PFSK-1 (cell line): ENCODE results near the gene ABCG1.

Experiments
- POLR2AphosphoS5 ChIP-seq: IDR thresholded peaks from 2 replicates; pipeline ENCODE4 v1.6.1; 2012; ENCODE audit warnings: low read depth, mild to moderate bottlenecking, control low read depth, low read length, moderate library complexity
- TAF1 ChIP-seq: IDR thresholded peaks from 2 replicates; pipeline ENCODE4 v1.6.1; 2012; ENCODE audit warnings: low read length, control low read depth, borderline replicate concordance; ENCODE audit not compliant: insufficient read depth

GRCh38 chr21:42316891-42317290 is 98.0 kb downstream of the ABCG1 start:
- no peak for TF ChIP-seq TAF1
- no peak for TF ChIP-seq POLR2AphosphoS5
